Daoy (cell line): ENCODE results near the gene CDYL. TPM values are rescaled to one million over a fixed set of nuclear protein-coding genes. Genes with fewer than 3 reads are reported as not detected.

ENCODE experiments used
- DNase-seq: peaks from one replicate; pipeline ENCODE4 v3.0.0-alpha.2; 2015; ENCODE audit warnings: low read depth
- total RNA-seq: library from RNA; depleted of rRNA; stranded (reverse); fragments of >200 nt; shearing (Covaris generic); gene quantifications from 2 replicates; pipeline ENCODE4 v1.2.3, GENCODE V29; 2014

The CDYL gene
- total RNA-seq, 1 experiment from 2014 or later, result 22.9 TPM

DNA sequence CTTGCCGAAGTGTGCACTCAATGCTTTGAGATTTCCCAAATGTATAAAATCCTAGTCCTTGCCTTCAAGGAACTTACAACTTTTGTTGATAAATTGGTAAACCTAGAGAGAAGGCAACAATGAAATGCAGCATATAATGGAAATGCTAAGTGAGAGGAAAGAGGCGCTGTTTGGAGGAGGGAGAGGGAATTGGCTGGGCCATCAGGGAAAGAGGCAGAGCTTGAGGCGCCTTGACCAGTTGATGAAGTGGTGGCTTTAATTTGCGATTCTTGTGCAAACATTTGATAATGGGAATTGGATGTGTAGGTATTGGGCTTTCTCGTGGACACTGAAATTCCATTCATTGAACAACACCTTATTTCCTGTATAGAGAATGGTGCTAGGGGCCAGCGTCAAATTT, 1.9 kb upstream of the CDYL start:
- no peak for DNase-seq

DNA sequence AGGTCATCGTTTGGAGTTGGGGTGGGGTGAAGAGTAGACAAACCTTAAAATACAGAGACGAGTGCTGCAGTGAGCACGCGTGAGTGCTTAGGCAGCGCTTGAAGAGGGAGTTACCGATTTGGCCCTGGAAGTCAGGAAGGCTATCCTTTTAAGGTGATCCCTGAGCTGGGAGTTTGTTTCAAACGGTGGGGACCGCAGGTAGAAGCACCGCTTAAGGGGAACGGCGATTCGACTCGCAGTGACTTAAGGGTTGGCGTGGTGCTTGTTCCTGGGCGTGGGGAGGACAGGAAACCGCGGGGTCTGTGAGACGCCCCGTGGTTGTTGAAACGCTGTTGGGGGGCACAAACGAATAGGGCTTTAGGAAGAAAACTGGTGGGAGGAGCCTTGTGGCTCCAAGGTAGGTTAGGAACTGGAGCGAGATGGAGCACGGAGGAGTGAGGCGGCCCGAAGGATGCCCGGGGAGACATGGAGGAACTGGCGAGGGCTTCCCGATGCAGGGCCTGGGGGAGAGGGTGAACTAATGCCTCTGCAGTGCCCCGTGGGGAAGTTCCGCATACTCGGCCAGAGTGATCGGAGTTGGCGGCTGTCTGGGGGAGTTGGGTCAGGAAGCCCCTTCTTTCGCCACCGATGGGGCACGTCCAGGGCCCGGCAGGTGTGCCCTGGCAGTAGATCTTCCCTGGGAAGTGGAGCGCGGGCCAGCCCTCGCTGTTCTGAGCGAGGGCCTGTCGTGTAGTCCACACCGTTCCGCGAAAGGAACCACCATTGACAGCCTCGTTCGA, 1.3 kb upstream of the CDYL start:
- no peak for DNase-seq

DNA sequence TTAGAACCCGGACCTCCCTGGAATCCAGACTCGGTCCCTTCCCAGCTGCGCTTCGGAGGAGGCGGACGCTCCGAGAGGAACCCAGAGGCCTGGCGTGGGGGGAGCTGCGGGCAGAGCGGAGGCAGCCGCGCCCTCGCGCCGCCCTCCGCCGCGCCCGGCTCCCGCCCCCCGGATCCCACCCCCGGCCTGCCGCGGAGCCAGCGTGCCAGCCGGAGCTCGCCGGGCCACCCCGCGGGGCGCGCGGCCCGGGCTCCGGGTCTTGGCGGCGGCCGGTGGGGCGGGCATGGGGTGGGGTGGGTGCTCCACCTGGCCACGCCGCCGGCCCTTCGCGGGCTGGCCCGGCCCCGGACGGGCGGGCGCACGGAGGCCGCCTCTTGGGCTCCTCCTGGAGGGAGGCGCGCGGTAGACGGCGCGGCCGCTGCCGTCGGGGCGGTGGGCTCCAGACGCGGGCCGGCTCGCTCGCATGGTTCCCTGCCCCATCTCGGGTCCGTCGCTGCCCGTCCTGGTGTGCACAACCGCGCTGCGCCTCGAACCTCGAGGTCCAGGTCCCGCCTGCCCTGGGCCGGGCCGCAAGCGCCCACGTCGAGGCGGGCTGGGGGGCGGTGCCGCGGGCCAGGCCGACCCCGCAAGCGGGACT, 592 bp upstream of the CDYL start:
- no peak for DNase-seq

DNA sequence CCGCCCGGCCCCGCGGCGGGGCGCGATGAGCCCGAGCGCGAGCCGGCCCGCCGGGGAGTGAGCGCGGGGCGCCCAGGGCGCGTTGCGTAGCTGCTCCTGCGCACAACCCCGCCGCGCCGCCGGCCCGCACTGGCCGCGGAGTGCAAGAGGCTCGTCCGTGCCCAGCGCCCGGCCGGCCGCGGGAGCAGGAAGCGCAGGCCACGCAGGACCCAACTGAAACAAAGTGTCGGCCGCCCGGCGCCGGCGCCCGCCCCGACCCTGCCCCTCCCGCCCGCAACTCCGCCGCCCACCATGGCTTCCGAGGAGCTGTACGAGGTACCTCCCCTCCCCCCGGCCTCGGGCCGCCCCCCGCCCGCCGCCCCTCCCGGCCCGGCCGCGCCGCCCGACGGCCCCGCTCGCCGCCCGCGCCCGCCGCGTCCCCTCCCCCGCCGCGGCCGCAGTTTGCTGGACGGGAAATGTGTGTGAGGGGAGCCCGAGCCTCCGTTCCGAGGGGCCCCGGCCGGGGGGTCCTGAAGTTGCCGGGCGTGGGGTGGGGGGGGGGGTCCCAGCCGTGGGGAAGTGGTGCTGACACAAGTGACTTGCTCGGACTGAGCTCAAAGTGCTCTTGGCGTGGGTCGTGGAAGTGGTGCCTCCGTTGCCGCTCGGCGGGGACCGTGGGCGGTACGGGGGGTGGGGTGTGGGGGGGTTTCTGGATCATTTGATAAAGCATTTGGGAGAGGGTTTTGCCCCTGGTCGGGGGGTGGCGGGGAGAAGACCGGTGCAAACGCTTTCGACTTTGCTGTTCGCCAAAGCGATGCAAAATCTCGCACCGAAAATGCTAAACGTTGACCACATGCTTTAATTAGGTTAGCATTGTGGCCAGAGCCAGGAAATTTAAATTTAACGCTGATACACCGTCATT, 539 bp downstream of the CDYL start:
- peak; percentile 69 for DNase-seq

DNA sequence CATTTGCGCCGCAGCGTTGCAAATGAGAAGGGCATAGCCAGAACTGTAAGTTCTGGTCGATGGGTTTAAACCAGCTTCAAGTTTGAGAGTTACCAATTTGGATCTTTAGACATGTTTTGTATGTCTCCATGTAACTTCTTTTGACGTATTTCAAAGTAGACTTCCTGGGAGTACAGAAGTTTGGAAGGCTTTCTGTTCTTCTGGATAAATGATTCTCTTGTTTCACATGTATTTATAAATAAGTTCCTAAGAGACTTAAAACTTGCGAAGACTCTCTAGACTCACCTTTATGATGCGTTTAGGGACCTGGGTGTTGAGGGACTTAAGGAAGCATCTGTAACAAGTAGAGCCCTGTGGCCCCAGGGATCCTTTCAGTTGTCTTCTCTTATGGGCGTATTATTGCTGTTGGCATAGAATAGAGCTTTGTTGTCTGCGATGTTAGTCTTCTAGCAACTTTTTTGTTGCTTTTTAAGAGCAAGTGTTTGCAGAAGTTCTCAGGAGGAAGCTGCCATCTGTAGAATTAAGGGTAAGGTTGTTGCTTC, 1.3 kb downstream of the CDYL start:
- DNase-seq, result no peak

DNA sequence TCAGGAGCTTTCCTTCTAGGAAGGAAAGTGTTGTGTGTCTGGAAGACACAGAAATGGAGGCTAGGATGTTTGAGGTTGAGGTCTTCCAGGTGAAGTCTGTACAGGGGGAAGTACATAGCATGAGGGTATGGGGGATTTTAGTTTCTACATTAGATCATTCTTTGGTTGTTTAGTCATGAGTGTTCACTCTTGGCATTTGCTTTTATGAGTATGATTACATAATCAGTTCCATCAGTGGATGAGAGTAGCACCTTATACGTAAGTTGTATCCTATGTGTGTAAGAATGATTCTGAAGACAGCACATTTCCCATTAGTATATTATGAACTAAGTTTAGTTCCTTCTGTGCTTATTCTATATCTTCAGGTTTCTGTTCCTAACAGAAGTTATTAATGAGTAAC, 1.9 kb downstream of the CDYL start:
- DNase-seq, result no peak

DNA sequence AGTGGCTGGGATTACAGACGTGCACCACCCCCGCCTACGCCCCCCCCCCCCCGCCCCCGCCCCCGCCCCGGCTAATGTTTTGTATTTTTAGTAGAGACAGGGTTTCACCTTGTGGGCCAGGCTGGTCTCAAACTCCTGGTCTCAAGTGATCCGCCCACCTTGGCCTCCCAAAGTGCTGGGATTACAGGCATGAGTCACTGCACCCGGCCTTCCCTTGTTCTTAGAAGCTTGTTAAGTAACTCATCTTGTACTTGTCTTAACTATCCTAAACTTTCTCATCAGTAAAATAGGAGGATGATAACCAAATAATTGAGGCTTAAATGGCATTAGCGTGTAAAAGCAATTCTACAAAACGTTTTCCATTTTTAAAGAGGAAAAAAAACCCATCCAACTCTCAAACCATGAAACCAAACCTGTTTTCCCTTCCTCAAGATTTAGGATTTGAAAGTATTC, 4.2 kb downstream of the CDYL start:
- DNase-seq, result peak; percentile 73

DNA sequence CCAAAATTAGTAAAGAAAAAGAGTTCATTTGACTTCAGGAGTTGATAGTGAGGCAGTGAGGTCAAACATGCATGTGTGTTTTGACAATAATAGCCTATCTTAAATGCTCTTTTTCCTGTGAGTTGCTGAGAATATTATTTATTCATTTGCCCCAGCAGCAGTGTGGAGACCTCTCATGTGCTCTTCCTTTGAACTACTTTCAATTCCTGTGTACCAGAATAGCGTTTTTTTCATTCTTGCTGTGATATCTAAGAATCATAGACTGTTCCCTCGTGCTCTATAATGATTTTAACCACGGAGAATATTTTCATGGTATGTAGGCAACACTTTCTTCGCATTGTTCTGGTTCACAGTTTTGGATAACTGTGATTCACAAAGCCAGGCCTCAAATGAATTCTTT, 5.2 kb downstream of the CDYL start:
- DNase-seq, result no peak

DNA sequence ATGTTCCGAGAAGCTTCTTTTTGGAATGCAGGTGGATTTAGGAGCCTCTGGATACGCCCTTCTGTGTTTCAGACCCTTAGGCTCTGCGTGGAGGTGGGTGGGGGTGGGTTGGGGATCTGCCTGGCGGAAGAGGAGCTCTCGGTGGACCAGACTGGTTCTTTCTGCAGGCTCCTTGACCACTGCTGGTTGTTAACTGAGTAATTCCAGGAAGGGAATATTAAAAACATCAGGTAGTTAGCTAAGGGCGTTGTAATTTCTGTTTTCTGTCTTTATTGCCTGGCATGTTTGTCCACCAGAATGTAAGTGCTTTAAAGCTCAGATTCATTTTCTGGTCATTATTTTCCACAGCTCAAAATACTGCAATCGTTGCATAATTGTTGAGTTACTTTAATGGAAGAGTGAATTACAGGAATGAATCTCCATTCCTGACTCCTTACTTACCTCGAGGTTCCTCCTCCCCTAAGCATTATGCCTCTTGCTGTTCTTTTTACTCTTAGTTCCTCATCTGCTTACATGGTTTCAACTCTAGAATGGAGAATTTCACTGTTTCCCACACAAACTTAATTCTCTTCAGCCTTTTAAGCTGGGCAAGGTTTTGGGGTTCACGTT, 5.9 kb downstream of the CDYL start:
- no peak for DNase-seq

DNA sequence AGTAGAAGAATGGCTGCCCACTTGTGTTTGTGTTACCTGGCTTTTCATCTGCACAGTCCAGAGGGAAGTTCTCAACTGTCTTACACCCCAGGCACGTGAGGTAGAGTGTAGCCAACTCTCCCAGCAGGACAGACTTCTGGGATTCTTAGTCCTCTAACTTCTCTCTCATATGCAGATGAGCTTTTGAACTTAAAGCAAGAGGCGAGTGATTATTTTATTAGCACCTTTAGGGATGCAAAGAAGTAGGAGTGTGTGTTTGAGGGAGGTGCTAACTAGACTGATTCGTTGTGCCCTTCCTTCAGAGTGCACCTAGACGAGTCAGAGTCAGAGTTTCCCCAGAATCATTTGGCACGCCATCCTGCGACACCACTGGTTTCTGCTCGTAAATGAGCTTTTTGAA, 10.8 kb downstream of the CDYL start:
- no peak for DNase-seq

DNA sequence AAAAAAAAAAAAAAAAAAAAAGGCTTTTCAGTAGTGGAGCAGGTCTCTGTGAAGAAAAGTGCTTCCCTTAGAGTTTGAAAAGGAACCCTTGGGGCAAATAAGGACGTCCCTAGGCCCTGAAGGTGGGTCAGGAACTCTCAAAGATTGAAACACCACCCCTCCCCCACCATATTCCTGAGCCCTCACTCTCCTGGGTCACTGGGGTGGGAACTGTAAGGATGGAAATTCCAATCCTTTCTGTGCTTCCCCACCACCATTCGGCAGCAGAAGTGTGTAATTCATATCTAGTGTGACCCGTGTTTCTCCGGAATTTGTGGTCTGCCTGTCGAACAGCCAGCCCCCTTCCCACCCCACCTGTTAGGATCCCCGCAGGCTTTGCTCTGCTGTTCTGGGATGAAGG, 12.3 kb downstream of the CDYL start:
- DNase-seq, result no peak

DNA sequence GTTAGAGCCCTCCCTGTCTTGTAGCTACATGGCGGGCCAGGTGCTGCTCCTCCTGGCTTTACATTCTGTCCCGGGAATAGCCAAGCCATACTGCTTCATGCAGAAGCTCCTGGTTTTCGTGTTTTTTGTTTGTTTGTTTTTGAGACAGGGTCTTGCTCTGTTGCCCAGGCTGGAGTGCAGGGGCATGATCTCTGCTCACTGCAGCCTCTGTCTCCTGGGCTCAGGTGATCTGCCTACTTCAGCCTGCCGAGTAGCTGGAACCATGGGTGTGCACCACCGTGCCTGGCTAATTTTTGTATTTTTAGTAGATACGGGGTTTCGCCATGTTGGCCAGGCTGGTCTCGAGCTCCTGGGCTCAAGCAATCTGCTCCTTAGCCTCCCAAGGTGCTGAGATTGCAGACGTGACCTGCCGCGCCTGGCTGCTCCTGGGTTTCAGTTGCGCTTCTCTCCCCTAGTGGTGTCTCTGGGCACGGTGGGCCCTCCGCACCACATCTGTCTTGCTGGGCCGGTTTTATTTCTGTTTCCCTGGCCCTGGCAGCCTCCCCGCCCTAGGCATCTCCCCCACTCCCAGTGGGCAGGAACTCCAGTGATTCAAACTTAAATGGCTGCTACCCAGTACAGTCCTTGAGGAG, 12.9 kb downstream of the CDYL start:
- no peak for DNase-seq

DNA sequence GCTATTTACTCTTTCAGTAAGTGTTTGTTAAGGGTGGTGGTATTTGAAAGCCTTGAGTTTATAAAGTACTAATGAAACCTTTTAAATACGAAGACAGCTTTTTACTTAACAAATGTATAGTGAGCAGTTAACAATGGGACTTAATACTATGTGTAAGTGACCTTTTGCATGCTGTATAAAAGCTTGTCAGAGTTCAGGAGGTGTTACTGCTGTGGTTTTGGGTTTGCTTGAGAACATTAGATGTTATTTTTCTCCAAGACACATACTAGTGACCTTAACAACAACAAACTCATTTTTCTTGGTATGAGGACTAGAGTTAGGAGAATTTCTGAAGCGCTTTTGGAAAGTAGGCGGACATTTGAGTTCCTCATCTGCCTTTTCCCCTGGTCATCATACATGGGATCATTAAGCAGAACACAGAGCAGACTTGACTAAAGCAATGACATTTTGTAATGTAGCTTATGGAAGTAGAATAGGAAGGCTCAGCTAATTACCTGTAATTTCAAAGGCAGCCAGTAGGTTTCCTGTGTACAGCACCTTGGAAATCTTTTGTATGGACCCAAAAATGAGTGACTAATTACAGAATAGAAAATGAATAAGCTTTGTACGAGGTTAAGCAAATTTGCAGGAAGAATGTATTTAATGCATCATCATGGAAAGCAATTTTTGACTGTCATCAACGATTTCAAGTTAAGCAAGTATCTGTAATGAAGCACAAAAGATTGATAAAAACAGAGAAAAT, 14.1 kb downstream of the CDYL start:
- no peak for DNase-seq

DNA sequence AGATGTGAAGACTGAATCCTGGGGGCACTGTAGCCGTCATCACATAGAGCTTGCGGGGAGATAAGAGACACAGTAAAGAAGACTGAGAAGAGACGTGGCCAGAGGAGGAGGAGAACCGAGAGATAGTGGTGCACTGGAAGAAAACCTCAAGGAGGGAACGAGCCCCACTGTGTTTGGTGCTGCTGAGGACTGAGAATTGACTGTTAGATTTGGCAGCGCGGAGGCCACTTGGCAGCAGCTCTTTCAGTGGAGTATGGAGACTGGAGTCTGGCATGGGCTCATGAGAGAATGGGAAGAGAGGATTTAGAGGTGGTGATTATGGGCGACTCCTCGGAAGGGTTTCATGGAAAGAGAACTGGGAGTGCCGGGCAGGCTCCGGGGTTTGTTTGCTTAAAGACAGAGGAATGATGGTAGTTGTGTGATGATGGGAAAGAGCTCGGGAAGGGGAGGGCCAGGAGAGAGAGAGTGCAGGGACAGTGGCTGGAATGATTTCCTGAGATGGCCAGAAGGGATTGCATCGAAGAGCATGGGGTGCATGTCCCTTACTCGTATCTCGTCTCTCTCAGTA, 18.0 kb downstream of the CDYL start:
- DNase-seq, result no peak

DNA sequence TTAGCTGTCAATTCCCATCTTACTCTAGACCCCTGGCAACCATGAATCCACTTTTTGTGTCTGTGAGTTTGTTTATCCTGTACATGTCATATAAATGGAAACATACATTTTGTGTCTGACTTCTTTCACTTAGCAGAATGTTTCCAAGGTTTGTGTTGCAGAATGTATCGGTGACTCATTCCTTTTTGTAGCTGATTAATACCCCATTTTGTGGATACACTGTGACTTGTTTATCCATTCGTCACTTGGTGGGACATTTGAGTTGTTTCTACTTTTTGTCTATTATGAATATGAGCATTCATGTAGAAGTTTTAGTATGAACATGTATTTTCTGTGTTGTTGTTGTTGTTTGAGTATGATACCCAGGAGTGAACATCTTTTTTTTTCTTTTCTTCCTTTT, 21.4 kb downstream of the CDYL start:
- DNase-seq, result no peak

DNA sequence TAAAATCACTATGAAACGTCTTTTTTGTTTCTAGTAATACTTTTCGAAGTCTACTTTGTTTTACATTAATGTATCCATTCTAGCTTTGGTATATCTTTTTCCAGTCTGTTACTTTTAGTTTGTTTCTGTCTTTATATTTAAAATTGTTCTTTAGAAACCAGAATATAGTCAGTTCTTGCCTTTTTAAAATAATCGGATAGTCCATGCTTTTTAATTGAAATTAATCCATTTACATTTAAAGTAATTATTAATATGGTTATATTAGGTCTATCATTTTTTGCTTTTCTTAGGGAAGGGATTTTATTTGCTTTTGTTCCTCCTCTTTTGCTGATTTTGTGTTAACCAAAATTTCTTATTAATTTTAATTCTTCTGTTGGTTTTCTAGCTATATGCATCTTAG, 23.7 kb downstream of the CDYL start:
- no peak for DNase-seq

DNA sequence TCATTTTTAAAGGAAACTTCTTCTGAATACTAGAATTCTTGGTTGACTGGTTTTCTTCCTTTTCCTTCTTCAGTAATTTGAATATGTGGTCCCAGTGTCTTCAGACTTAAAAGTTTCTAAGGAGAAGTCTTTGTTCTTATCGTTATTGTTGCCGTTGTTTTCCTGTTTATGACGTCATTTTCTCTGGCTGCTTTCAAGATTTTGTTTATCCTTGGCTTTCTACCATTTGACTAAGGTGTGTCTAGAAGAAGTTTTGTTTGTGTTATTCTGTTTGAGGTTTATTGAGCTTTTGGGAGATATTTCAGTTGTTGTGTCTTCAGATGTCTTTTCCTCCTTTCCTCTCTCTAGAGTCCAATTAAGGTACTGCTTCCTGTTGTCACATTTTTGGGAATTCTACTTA, 24.5 kb downstream of the CDYL start:
- no peak for DNase-seq

DNA sequence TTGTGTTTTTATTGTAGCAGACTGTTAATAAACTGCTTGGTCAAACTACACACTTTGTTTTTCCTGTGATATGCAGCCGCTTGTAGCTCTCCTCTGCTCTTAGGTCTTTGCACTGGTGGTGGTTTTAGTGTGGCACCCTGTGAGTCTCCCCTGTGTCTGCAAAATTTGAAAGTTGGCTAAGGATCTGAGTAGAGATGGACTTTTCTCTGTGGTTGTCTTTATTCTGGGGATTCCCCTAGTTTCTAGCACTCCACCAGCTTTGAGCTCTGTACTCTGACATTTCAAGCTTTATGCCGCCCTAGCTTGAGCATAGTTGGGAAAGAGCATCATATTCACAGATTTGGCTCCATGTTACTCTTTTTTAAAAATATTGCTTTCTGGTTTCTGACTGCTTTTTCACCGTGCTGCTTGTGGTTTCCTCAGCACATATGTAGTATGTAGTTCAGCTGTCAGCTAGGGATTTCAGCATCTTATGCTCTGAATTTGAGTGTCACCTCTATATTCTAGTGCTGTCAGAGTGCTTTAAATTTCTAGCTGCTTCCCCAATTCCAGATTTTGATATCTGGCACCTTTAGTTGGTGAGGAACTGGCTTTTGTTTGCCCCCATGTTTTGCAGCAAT, 25.4 kb downstream of the CDYL start:
- no peak for DNase-seq

DNA sequence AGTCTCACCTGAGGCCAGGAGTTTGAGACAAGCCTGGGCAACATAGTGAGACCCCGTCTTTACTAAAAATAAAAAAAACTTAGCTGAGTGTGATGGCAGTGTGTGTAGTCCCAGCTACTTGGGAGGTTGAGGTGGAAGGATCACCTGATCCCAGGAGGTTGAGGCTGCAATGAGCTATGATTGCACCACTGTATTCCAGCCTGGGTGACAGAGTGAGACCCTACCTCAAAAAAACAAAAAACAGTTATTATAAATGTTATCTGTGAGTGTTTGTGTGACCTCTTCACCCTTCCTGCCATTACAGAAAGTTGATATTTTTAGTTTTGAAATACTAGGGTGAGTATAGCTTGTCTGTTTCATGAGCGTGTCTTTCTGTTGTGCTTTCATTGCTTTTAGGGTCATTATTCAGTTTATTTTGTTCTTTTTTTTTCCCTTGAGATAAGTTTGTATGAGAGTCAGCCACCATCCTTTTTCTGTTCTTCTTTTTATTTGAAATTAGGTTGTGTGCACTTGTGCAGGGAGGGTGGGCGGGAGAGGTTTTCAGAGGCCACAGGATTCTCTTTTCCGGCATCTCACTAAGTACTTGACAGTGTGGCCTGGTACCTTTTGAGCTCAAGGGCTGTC, 26.2 kb downstream of the CDYL start:
- no peak for DNase-seq
